Upper lobe of right lung (tissue), 1 donor: Measurements from ENCODE around the gene GNG12. TPM values are rescaled to one million over a fixed set of nuclear protein-coding genes. Genes with fewer than 3 reads are reported as not detected.
A peak's percentile ranks its signal among the peaks of the same experiment; 100 is the strongest.

ENCODE experiments used
- ATAC-seq: fragments of 200-7000 bp; cut with Tn5 transposase; one replicate; pipeline ENCODE4 v1.9.1; 2020; ENCODE audit warnings: mild to moderate bottlenecking, moderate library complexity
- DNase-seq: peaks from one replicate; pipeline ENCODE4 v3.0.0-alpha.2; 2020
- H3K27ac ChIP-seq: fragments of 200-600 bp; one replicate; pipeline ENCODE4 v1.8.0; 2022
- H3K27me3 ChIP-seq: fragments of 200-600 bp; one replicate; pipeline ENCODE4 v1.8.0; 2022; ENCODE audit warnings: mild to moderate bottlenecking
- H3K36me3 ChIP-seq: fragments of 200-600 bp; one replicate; pipeline ENCODE4 v1.8.0; 2022
- H3K4me1 ChIP-seq: fragments of 200-600 bp; one replicate; pipeline ENCODE4 v1.8.0; 2022
- H3K4me3 ChIP-seq: fragments of 200-600 bp; one replicate; pipeline ENCODE4 v1.8.0; 2022; ENCODE audit warnings: mild to moderate bottlenecking
- H3K9me3 ChIP-seq: fragments of 200-600 bp; one replicate; pipeline ENCODE4 v1.8.0; 2022
- intact Hi-C: fragments of 100-400 bp; cut with DNase I; formaldehyde crosslinking; loops from one replicate; pipeline ENCODE4 v1.11.0; 2022
- long read RNA-seq: library from polyadenylated mRNA; unstranded; transcript quantifications from one replicate; pipeline ENCODE4 v2.0.0, GENCODE V29; 2021
- total RNA-seq: library from RNA; stranded (reverse); fragmentation: NEBNext Ultra II Directional; extraction: Animal tissue kit (Norgen Biotek cat#: 25700); gene quantifications from one replicate; pipeline ENCODE4 v1.2.1, GENCODE V29; 2021
- TF ChIP-seq, protein P1 (sequence below): fragments of 200-600 bp; IDR thresholded peaks from one replicate; pipeline ENCODE4 v1.8.0; 2022; ENCODE audit warnings: antibody characterized with exemption
- donor health status: DM: no; HTN: yes; CAD: no; lungs with severe emphysema.

GNG12 gene
- total RNA-seq, result 59.8 TPM
- long read RNA-seq, full-length matches to known transcripts, result 170 of 204 reads
- long read RNA-seq, partial matches to known transcripts, result 5 of 204 reads
- long read RNA-seq, other reads (novel, unspliced or antisense), result 29 of 204 reads

DNA sequence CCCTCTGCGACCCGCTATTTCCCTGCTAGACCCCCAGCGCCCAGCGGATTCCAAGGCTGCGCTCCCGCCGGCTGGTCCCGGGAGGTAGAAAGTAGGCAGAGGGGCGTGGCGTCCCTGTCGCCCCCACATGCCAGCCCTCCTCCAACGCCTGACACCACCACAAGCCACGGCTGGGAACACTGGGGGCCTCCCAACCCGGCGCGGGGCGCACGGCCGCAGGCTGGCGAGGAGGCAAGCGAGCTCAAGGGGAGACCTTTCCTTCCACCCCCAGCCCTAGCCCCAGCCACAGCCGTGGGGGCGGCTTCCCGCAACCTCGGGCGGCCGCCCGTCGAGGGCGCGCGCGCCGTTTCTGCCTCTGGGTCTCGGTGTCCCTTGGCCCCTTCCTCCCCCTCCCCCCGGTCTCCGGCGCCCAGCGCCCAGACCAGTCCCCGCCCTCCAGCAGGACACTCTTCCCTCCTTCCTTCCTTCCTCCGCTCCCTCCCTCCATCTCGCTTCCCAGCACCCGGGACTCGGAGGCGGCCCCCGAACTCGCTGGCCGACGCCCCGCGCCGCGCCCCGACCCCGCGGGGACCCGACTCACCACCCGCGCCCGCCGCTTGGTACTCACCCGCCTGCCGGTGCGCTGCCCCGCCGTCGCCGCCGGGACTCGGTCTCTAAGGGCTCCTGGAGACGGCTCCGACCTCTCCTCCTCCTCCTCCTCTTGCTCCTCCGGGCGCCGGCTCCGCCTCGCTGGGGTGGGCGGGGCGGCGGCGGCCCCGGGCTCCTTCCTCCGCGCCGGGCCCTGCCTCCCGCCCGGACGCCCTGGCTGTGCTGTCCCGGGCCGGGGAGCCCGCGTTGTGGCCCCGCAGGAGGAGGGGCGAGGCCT lies at the start of gene GNG12:
Gene GNG12 (minus strand): TSS at position 731 of the 865 bp plus-strand sequence. CDS start 125,781 bp downstream, outside the sequence.
- Histone ChIP-seq H3K9me3 (no peaks in the 10 kb centered on the region), H3K4me1 (peaks cover 6% of the 10 kb centered on the region), H3K4me3 (peak within 1 kb of the TSS; percentile 83), H3K27me3 (no peaks in the 10 kb centered on the region), H3K36me3 (no peaks in the 10 kb centered on the region), H3K27ac (peak within 1 kb of the TSS; percentile 83)
- TF ChIP-seq, protein P1, sequence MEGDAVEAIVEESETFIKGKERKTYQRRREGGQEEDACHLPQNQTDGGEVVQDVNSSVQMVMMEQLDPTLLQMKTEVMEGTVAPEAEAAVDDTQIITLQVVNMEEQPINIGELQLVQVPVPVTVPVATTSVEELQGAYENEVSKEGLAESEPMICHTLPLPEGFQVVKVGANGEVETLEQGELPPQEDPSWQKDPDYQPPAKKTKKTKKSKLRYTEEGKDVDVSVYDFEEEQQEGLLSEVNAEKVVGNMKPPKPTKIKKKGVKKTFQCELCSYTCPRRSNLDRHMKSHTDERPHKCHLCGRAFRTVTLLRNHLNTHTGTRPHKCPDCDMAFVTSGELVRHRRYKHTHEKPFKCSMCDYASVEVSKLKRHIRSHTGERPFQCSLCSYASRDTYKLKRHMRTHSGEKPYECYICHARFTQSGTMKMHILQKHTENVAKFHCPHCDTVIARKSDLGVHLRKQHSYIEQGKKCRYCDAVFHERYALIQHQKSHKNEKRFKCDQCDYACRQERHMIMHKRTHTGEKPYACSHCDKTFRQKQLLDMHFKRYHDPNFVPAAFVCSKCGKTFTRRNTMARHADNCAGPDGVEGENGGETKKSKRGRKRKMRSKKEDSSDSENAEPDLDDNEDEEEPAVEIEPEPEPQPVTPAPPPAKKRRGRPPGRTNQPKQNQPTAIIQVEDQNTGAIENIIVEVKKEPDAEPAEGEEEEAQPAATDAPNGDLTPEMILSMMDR, result no peak
- DNase-seq, result peak; percentile 86
- intact Hi-C loops, result no loop called here
- ATAC-seq, result peak; percentile 95

DNA sequence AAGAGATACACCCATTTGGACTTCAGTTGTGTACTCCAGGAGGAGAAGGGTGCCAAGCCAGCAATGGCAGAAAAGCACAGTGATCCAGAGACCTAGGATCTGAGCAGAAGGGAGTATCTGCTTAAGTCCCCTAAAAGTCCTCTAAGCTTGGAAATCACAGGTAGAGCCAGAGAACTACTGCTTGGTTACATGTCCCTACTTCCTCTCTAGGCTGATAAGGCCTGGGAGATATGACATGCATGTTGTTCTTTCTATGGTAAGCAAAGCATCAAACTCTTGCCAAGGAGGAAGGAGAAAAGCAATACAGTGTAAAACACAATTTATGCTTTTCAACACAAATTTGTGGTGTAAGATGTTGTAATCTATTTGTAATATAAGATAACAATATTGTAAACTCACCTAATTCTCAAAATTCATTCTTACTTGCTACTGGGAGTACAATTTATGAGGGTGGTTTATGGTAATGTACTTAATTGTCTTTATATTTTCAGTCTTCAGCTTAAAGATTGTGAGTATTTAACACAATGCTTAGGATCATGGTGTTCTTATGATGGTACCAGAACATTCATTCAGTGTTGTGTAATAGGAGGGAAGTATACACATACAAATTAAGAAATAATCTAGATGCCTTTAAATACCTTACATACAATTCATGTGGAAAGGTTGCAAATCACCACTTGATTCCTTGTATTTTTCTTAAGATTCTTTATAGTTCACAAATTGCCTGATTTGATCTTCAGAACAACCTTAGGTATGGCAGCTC lies 49.1 kb upstream of the GNG12 start:
- no peak for DNase-seq
- no peaks in the 10 kb centered on the region for H3K9me3 ChIP-seq
- TF ChIP-seq, protein P1, result no peak
- H3K4me3 ChIP-seq, result no peak overlapping the region
- intact Hi-C loops, result no loop called here
- no peak for ATAC-seq
- no peaks in the 10 kb centered on the region for H3K4me1 ChIP-seq
- H3K27me3 ChIP-seq, result no peaks in the 10 kb centered on the region
- no peaks in the 10 kb centered on the region for H3K36me3 ChIP-seq
- H3K27ac ChIP-seq, result no peak overlapping the region

DNA sequence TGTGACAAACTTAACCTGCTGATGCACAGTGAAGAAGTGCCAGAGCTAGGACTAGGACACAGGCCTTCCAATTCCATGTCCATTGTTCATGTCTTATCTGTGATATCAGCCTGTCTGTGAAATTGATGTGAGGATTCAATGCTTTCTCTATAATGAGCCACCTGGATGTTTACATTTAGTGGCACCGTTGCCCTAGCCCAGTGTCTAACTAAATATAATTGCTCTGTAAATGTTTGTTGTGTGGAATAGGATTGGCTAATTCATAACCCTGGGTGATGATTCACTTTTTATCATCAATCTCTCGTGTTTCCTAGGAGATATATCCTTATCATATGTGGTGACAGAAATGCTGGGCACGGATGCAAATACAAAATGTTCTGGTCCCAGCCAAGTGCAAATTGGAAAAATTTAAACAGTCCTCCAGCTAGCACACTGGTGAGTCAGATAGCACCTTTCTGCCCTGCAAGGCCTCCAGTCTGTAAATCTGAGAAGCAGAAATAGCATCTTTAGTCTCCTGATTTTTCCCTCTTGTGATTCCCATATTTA lies 46.9 kb upstream of the GNG12 start:
- Histone ChIP-seq H3K27ac (no peak overlapping the region), H3K9me3 (no peaks in the 10 kb centered on the region), H3K4me3 (no peak overlapping the region), H3K36me3 (no peaks in the 10 kb centered on the region), H3K27me3 (no peaks in the 10 kb centered on the region), H3K4me1 (no peaks in the 10 kb centered on the region)
- intact Hi-C loops, result no loop called here
- no peak for DNase-seq
- no peak for ATAC-seq
- TF ChIP-seq, protein P1, result no peak

DNA sequence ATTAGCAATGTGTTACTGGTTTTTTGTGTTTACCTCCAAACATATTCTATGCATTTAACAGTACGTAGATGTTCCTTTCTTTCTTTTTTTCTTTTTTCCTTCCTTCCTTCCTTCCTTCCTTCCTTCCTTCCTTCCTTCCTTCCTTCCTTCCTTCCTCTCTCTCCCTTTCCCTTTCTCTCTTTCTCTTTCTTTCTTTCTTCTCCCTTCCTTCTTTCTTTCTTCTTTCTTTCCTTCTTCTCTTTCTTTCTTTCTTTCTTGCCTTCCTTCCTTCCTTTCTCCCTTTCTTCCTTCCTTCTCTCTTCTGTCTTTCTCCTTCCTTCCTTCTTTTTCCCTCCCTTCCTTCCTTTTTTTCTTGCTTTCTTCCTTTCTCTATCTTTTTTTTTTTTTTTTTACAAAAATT lies 46.2 kb upstream of the GNG12 start:
- Histone ChIP-seq H3K27ac (no peak overlapping the region), H3K4me3 (no peak overlapping the region), H3K27me3 (no peaks in the 10 kb centered on the region), H3K4me1 (no peaks in the 10 kb centered on the region), H3K9me3 (no peaks in the 10 kb centered on the region), H3K36me3 (no peaks in the 10 kb centered on the region)
- DNase-seq (no peak), ATAC-seq (no peak)
- TF ChIP-seq, protein P1, result no peak
- intact Hi-C loops, result no loop called here

DNA sequence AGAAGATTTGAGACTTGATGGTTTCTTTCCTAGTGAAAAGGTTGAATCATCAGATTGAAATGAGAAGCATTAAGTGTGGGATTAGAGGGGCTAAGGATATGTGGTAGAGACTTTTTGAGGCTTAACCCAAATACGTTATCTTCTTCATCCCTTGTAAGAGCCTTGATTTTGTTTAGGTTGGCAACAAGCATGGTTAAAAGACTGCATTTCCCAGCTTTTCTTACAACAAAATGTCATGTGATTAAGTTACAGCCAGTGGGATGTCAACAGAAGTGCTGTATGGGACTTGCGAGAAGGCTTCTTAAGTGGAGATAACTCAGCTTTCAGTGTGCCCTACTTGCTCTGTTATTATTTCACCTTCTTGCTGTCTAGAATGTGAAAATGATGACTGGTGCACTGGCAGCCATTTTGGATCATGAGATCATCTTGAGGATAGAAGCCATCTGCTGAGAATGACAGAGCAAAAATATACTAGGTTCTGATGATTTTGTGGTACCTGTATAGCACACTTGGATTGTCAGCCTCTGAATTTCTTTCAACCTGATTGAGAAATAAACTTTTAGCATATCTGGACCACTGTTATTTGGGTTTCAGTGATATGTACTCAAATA lies 41.3 kb upstream of the GNG12 start:
- Histone ChIP-seq H3K4me3 (no peak overlapping the region), H3K36me3 (no peaks in the 10 kb centered on the region), H3K27me3 (no peaks in the 10 kb centered on the region), H3K9me3 (no peaks in the 10 kb centered on the region), H3K4me1 (no peaks in the 10 kb centered on the region), H3K27ac (no peak overlapping the region)
- intact Hi-C loops, result no loop called here
- ATAC-seq (no peak), DNase-seq (no peak)
- TF ChIP-seq, protein P1, result no peak
